GM19324 (cell line): ENCODE results near the gene OSBP.
"Not testable (repeated sequence)": the region's sequence is repeated elsewhere in the genome, so short reads cannot be mapped to it uniquely, and the experiment has no call there.

ENCODE experiments used
- ATAC-seq: cut with Tn5 transposase; IDR thresholded peaks from one replicate; pipeline ENCODE4 v1.9.1; 2021; ENCODE audit warnings: mild to moderate bottlenecking, moderate library complexity; ENCODE audit not compliant: unreplicated experiment, low FRiP score

OSBP gene

DNA sequence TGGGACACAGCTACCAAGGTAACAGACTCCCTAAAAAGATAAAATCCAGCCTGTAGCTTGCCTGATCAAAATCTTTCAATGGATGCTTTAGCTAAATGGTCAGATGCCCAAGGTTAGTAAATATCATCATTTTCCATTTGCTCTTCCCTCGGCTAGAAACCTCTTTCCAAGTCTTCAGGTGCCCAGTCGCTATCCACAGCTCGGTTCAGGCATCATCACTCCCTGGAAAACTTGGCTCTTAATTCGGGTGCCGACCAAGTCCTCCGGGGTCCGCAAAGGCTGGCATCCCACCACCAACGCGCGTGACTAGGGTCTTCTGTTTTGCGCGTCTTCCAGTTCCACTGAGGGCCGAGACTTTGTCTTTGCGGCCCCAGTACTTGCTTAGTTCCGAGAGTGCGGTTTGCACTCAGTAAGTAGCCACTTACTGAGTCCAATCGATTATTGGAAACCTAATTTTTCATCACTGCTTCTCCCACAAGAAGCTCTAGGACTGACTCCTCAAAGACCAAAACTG is 59.9 kb downstream of the OSBP start:
- ATAC-seq, result no peak

- ATAC-seq, result no peak
Measured at GRCh38 chr11:59553323-59553722, 62.3 kb downstream of the OSBP start.

DNA sequence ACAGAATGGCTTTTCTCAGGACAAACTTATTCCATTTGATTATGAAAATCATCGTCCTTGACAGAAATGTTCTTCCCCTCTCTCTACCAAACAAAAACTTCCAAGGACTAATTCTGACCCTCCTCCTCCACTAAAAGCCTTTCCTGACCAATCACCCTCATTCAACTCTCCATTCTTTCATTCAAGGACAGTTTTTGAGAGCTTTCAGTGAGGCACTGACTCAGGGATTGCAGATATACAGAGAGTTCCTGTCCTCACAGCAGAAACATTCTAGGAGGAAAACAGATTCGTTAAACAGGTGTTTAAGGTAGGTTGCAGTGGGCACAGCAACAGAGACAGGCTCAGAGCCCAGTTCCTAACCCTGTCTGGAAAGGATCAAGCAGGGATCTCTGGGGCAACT is 62.7 kb downstream of the OSBP start:
- ATAC-seq, result no peak

GRCh38 chr11:59551659-59552521 is 63.7 kb downstream of the OSBP start:
- no peak for ATAC-seq

DNA sequence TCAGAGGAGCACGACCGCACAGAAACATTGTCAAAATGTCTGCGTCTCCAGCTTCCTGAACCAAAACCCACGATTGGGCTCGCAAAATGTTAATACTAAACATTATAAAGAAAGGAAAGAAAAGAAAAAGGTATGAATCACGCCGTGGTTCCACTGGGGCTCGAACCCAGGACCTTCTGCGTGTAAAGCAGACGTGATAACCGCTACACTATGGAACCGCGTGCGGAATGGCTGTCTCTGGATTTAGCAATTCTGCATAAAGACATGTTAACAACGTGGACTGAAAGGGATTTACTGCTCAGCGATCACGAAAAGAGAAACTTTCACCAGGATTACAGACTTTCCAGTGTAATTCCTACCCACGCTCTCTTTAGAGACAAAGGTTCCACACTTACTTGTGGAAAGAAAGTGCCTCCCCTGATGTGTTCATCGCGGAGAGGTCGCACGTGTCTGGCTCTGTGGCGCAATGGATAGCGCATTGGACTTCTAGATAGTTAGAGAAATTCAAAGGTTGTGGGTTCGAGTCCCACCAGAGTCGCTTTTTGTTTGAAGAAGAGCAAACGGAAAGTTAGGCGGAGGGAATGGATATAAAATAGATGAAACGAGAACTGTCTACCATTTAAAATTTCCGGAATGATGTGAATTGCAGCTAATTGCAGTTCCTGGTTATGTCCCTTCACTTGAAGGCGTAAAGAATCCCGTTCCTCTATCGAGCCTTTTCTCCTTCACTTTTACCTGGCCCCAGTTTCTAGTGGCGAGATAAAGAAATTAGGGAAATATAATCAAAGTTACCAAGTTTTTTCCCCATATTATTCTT is 64.5 kb downstream of the OSBP start:
- peak; percentile 39 for ATAC-seq

- peak; percentile 95 for ATAC-seq
Measured at GRCh38 chr11:59550368-59550841, 65.2 kb downstream of the OSBP start.

DNA sequence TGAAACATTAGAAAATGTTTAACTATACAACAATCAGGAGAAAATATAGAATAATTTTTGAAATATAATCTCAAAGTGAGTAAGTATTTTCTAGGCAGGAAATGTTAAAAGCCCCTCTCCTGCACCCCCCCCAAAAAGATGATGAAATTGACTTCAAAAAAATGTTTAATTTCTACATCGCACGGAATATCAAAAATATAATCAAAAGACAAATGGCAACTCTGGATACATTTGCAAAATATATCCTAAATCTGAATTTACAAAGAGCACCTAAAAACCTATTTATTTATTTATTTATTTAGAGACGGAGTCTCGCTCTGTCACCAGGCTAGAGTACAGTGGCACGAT is 67.3 kb downstream of the OSBP start:
- ATAC-seq, result no peak

DNA sequence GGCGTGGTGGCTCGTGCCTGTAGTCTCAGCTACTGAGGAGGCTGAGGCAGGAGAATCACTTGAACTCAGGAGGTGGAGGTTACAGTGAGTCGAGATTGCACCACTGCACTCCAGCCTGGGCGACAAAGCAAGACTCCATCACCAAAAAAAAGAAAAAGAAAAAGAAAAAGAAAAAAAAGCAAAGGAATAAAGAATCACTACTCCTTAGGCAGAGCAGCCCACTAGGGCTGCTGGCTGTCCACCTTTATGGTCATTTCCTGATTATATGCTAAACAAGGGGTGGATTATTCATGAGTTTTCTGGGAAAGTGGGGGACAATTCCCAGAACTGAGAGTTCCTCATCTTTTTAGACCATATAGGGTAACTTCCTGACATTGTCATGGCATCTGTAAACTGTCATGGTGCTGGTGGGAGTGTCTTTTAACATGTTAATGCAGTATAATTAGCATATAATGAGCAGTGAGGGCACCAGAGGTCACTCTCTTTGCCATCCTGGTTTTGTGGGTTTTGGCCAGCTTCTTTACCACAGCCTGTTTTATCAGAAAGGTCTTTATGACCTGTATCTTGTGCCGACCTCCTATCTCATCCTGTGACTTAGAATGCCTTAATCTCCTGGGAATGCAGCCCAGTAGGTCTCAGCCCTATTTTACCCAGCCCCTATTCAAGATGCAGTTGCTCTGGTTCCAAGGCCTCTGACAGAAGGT is 67.8 kb downstream of the OSBP start:
- ATAC-seq, result not testable (repeated sequence)

- ATAC-seq, result no peak
Measured at GRCh38 chr11:59545179-59546020, 70.2 kb downstream of the OSBP start.

DNA sequence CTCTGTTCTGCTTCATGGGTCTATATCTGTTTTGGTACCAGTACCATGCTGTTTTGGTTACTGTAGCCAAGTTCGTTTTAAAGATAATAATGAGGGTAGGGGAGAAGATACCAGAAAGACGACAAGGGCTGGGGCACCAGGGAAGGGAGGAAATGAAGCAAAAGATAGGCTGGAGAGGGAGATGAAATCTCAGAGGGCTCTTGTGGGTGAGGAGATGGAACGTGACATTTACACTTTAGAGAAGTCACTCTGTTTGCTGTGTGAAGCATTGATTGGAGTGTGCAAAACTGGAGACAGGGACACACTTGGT is 70.8 kb downstream of the OSBP start:
- no peak for ATAC-seq

DNA sequence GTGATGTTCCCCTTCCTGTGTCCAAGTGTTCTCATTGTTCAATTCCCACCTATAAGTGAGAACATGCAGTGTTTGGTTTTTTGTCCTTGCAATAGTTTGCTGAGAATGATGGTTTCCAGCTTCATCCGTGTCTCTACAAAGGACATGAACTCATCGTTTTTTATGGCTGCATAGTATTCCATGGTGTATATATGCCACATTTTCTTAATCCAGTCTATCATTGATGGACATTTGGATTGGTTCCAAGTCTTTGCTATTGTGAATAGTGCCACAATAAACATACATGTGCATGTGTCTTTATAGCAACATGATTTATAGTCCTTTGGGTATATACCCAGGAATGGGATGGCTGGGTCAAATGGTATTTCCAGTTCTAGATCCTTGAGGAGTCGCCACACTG is 71.9 kb downstream of the OSBP start:
- ATAC-seq, result not testable (repeated sequence)

DNA sequence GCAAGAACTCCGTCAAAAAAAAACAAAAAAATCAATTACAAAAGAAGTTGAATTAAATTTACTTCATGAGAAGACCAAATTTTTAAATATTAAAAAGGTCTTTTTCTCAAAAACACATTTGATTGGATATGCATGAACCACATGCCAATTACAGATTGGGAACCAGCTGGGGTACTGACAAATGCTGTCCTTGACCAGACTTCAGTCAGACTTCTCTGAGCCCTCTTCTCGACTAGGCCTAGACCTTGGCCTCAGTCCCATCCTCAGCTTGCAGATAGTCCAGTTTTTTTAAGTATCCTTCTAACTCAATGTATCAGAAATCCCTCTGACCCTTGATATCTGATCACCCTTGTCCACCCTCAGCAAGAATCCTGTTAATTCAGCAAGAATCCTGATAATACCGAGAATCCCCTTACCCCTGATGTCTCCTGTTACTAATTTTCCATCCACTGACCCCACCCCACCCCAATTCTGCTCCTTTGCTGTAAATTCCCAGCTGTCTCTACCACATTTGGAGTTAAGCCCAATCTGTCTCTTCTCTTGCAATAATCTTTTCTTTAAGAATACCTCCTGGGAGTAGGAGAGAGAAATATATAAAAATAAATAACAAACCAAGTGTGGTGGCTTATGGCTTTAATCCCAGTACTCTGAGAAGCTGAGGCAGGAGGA is 73.3 kb downstream of the OSBP start:
- ATAC-seq, result no peak

DNA sequence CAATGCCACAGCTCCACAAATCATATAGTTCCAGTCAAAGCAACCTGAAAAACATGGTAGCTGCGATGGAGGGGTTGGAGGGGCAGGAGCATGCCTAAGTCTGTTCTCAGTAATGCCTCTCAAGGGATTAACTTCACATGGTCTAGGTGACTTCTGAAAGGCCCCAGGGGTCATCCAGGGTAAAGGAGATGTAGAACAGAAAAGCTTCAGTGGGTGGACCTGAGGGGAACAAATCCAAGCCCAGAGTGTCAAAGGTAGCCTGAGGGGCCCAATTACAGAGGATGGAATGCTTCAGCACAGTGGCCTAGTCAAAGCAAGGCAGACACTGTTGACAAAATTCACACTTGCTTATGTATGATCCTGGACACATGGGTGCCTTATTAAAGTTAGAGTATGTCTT is 80.9 kb downstream of the OSBP start:
- no peak for ATAC-seq

DNA sequence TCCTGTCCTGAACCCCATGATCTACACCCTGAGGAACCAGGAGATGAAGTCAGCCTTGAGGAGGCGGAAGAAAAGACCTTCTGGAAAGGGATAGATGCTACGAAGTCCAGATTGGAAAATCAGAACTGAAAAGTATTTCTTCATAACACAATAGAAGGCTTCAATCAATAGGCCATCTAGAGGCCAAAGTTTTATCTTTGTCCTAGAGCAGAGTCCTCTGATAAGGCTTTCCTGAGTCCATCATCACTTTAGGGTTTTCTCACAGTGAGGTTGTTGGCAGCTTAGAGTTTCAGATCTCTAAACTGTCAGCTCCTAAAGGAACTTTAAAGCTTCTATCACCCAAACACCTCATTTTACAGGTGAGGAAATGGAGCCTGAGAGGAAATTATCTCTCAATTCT is 83.0 kb downstream of the OSBP start:
- ATAC-seq, result no peak

DNA sequence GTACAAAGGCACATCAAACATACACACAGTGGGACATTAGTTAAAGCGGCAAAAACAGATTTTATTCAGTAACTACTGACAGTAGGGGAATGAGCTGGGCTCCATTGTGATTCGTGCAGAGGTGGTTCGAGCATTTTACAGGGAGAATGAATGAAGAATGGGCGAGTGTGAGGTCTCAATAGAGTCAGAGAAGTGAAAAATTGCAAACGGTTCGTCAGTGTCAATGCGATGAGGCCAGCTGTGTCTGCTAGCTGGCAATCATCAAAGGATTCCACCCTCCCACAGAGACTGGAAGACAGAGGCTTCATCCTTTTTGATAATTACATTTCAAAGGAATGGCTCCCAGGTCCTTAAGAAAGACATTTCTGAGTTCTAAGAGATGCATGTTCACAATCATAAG is 86.9 kb downstream of the OSBP start:
- ATAC-seq, result no peak
